ENCODE measurements around the gene FOXO6. TPM values are rescaled to one million over a fixed set of nuclear protein-coding genes. Genes with fewer than 3 reads are reported as not detected.
"Not testable (repeated sequence)": the region's sequence is repeated elsewhere in the genome, so short reads cannot be mapped to it uniquely, and the experiment has no call there.

The FOXO6 gene
- total RNA-seq, 1 donor from 2014 or later: 0.55 TPM

DNA sequence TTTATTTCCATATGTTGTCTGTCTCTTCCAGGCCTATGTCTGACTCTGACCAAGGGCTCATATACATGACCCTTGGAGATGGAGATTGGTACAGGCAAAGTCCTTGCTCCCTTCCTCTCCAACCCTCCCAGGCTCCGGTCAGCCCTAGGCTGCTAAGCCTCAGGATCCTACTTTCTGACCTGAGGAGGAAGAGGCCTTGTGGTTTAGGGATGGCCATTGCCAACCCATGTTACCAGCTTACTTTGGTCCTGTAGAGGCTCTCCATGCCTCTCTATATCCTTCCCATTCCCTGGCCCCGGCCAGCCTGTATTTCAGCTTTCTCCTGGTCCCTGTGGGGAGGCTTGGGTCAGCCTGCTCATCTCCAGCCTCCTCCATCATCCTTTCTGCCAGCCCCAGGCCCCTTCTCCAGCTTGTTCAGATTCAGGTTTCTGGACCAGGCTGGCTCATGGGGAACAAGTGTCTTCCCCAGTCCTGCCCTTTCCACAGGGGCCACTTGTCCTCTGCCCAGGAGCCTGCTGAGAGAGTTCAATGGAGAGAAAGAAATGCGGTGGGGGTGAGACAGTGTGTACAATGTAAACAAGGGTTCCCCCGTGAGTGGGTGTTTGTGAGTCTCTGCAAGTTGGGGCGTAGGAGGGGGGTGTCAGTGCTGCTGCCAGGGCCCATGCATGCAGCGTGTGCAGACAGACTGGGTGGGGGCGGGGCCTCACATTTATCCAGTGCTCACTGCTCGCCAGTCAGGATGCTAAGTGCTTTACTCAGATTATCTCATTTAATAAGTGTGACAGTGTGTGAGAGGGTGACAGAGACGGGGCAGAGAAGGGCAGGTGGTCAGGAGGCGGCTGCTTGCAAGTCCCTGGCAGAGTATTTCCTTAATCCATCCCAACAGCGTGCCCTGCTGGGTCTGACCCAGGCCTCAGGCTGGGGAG lies 31.3 kb upstream of the FOXO6 start:
- ChIA-PET POLR2A (no interaction called here), CTCF (no interaction called here)
- Mint-ChIP-seq H3K4me1 (no peaks in the 10 kb centered on the region), H3K27ac (no peak overlapping the region), H3K27me3 (peaks cover 5% of the 10 kb centered on the region), H3K4me3 (no peak overlapping the region), H3K36me3 (ENCODE audit: low read depth) (no peaks in the 10 kb centered on the region), H3K9me3 (peaks cover 9% of the 10 kb centered on the region)
- DNase-seq (no peak), ATAC-seq (ENCODE audit: low read depth) (no peak)
- intact Hi-C loops (cut with micrococcal nuclease): no loop called here
- TF ChIP-seq, protein P1, sequence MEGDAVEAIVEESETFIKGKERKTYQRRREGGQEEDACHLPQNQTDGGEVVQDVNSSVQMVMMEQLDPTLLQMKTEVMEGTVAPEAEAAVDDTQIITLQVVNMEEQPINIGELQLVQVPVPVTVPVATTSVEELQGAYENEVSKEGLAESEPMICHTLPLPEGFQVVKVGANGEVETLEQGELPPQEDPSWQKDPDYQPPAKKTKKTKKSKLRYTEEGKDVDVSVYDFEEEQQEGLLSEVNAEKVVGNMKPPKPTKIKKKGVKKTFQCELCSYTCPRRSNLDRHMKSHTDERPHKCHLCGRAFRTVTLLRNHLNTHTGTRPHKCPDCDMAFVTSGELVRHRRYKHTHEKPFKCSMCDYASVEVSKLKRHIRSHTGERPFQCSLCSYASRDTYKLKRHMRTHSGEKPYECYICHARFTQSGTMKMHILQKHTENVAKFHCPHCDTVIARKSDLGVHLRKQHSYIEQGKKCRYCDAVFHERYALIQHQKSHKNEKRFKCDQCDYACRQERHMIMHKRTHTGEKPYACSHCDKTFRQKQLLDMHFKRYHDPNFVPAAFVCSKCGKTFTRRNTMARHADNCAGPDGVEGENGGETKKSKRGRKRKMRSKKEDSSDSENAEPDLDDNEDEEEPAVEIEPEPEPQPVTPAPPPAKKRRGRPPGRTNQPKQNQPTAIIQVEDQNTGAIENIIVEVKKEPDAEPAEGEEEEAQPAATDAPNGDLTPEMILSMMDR (IDR thresholded peaks at IDR 0.05): no peak

DNA sequence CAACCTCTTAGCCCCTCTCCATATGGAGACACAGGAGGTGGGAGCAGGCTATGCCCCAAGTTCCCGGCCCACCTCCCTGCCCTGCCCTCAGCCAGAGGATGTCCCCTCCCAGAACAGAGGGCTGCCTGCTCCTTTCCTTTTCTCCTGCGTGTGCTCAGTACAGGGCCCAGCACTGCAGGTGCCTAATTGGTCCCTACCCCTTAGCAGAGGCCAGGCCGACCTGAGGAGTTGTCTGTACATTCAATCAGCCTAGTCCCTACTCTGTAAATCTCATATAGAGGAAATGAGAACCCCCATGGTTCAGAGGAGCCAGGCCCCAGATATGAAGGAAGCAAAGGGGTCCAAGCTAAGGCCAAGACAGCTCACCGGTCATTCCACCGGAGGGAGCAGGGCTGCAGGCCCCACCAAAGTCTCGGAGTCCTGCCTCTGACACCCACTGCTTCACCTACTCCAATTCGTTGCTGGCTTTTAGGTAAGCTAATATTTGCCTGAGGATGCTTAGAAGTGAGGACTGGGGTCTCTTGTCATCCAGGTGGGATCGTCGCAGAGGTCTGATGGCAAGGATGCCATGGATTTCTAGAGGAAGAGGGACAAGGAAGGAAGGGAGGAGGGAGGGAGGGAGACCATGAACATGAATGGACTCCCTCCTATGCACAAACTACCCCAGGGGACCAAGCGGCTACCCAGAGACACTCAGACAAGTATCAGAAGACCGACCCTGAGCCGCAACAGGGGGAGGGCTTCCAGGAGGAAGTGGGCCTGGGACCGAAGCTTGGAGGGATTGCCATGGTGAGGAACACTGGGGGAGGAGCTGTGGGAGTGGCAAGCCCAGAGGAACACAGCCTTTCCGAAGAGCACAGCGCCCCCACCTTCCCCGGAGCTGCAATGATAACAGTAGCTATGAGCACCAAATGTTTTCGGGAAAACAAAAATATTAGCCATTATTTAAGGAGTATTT lies 30.4 kb upstream of the FOXO6 start:
- intact Hi-C loops (cut with micrococcal nuclease): no loop called here
- TF ChIP-seq, protein P1 (IDR thresholded peaks at IDR 0.05): no peak
- H3K36me3 Mint-ChIP-seq (ENCODE audit: low read depth): no peaks in the 10 kb centered on the region
- ChIA-PET POLR2A (no interaction called here), CTCF (no interaction called here)
- H3K27me3 Mint-ChIP-seq: peaks cover 10% of the 10 kb centered on the region
- H3K4me3 Mint-ChIP-seq: no peak overlapping the region
- no peaks in the 10 kb centered on the region for H3K4me1 Mint-ChIP-seq
- DNase-seq: no peak
- no peak overlapping the region for H3K27ac Mint-ChIP-seq
- ATAC-seq (ENCODE audit: low read depth): no peak
- H3K9me3 Mint-ChIP-seq: peaks cover 16% of the 10 kb centered on the region

DNA sequence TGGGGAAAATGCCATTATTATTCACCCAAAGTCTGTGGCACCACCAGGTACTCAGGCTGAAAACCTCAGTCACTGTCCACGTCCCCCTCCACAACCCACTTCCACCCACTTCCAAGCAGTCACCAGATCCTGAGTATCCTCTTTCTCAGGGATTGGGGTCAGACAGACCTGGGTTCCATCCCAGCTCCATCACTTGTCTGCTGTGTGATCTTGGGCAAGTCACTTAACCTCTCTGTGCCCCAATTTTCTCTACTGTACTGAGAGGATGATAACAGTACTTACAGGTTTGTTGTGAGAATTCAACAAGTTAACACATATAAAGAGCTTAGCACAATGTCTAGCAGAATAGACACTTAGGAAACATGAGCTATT lies 29.7 kb upstream of the FOXO6 start:
- no peak for DNase-seq
- ChIA-PET POLR2A (no interaction called here), CTCF (no interaction called here)
- no peaks in the 10 kb centered on the region for H3K36me3 Mint-ChIP-seq (ENCODE audit: low read depth)
- peaks cover 16% of the 10 kb centered on the region for H3K9me3 Mint-ChIP-seq
- H3K4me3 Mint-ChIP-seq: no peak overlapping the region
- ATAC-seq (ENCODE audit: low read depth): no peak
- peaks cover 14% of the 10 kb centered on the region for H3K27me3 Mint-ChIP-seq
- intact Hi-C loops (cut with micrococcal nuclease): no loop called here
- TF ChIP-seq, protein P1 (IDR thresholded peaks at IDR 0.05): no peak
- no peak overlapping the region for H3K27ac Mint-ChIP-seq
- no peaks in the 10 kb centered on the region for H3K4me1 Mint-ChIP-seq

DNA sequence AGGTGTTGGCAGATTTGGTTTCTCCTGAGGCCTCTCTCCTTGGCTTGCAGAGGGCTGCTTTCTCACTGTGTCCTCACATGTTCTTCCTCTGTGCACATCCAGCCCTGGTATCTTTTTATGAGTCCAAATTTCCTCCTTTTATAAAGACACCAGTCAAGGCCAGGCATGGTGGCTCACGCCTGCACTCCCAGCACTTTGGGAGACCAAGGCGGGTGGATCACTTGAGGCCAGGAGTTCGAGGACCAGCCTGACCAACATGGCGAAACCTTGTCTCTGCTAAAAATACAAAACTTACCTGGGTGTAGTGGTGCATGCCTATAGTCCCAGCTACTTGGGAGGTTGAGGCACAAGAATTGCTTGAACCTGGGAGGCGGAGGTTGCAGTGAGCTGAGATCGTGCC lies 29.1 kb upstream of the FOXO6 start:
- H3K27ac Mint-ChIP-seq; CTCF ChIA-PET; H3K4me1 Mint-ChIP-seq; ATAC-seq (ENCODE audit: low read depth); H3K36me3 Mint-ChIP-seq (ENCODE audit: low read depth); H3K4me3 Mint-ChIP-seq; POLR2A ChIA-PET; DNase-seq; intact Hi-C loops (cut with micrococcal nuclease): not testable (repeated sequence)
- H3K9me3 Mint-ChIP-seq: peaks cover 16% of the 10 kb centered on the region
- H3K27me3 Mint-ChIP-seq: peaks cover 14% of the 10 kb centered on the region

DNA sequence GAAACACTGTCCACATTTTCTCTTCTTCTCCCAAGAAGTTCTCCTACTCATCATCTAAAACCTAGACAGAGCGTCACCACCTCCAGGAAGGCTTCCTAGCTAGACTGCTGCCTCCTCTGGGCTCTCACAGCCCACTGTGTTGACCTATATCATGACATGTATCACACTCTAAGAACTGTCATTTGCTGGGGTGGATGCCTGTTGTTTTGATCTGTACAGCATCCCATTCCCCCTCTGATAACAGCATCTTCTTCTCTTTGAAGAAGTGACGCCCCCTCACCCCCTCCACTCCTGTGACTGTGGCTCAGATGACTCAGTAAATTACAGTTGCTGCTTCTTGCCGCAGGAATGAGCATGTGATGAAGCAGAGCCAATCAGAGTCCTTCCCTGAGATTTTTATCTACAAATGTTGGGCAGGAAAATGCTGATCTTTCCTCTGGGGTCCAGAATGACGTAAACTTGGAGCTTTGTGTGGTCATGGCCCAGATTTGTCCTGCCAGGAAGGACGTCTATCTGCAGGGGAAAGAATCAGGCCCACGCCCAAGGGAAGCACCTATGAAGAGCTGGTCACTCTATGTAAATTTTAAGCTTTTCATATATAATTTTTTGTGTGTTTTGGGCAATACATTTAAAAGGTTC lies 28.0 kb upstream of the FOXO6 start:
- Mint-ChIP-seq H3K36me3 (ENCODE audit: low read depth) (no peaks in the 10 kb centered on the region), H3K27ac (no peak overlapping the region), H3K4me3 (no peak overlapping the region), H3K27me3 (peaks cover 14% of the 10 kb centered on the region), H3K4me1 (no peaks in the 10 kb centered on the region), H3K9me3 (peaks cover 18% of the 10 kb centered on the region)
- no peak for ATAC-seq (ENCODE audit: low read depth)
- DNase-seq: no peak
- intact Hi-C loops (cut with micrococcal nuclease): no loop called here
- ChIA-PET CTCF (no interaction called here), POLR2A (no interaction called here)
- TF ChIP-seq, protein P1 (IDR thresholded peaks at IDR 0.05): no peak

All from activated B cell treated with CpG ODN at 0.5 μM for 24 hours (primary cell).